Daoy (cell line): ENCODE results near the gene CNTNAP2. TPM values are rescaled to one million over a fixed set of nuclear protein-coding genes. Genes with fewer than 3 reads are reported as not detected.
"Not testable (repeated sequence)": the region's sequence is repeated elsewhere in the genome, so short reads cannot be mapped to it uniquely, and the experiment has no call there.

Source experiments
- DNase-seq: peaks from one replicate; pipeline ENCODE4 v3.0.0-alpha.2; 2015; ENCODE audit warnings: low read depth
- total RNA-seq: library from RNA; depleted of rRNA; stranded (reverse); fragments of >200 nt; shearing (Covaris generic); gene quantifications from 2 replicates; pipeline ENCODE4 v1.2.3, GENCODE V29; 2014

The CNTNAP2 gene
- total RNA-seq, 1 experiment from 2014 or later = 6.4 TPM

GRCh38 chr7:146146831-146147486 is 30.4 kb downstream of the CNTNAP2 start:
- DNase-seq = no peak

DNA sequence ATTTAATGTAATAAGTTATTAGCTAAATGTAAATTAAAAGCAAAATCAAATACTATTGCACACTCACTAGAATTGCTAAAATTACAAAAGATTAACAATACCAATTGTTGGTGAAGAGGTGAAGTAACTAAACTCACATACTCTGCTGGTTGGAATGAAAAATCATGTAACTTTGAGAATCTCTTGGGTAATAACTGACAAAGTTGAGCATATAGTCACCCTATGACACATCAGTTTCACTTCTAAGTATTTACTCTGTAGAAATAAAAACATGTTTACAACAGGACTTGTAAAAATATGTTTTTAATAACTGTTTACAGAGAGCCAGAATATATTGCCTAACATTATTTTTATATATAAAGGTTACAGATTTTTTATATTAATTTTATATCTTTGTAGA is 33.6 kb downstream of the CNTNAP2 start:
- no peak for DNase-seq

DNA sequence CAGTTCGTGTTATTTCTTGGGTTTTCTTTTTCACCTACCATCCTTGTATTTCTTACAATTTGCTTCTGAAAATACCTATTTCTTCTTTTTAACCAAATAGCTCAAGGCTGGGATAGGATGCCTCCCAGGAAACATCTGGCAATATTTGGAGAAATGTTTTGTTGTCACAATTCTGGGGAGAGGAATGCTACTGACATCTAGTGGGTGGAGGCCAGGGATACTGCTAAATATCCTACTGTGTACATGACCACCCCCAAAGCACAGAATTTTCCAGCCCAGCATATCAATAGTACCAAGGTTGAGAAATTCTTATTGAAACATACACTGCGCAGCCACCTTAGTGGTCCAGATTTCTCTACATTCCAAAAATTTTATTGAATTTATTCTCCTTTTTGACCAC is 55.5 kb downstream of the CNTNAP2 start:
- no peak for DNase-seq

DNA sequence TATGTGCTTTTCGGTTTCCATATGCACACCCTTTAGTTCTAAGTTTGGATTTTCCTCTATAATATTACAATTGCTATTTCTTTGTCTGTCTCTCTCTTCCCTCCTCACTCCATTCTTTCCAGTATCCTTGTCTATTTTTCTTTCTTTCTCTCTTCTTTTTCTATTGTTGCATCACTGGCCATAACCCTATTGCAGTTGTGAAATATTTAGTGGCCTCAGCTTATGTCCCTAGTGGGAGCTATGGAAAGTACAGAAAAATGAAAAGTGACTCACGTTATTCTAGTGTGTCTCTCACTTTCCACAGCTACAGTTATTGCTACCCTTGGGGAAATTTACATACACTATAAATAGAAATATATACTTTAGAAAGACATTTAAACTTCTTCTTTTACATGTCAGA is 59.1 kb downstream of the CNTNAP2 start:
- no peak for DNase-seq

GRCh38 chr7:146176860-146177259 is 60.3 kb downstream of the CNTNAP2 start:
- DNase-seq = no peak

DNA sequence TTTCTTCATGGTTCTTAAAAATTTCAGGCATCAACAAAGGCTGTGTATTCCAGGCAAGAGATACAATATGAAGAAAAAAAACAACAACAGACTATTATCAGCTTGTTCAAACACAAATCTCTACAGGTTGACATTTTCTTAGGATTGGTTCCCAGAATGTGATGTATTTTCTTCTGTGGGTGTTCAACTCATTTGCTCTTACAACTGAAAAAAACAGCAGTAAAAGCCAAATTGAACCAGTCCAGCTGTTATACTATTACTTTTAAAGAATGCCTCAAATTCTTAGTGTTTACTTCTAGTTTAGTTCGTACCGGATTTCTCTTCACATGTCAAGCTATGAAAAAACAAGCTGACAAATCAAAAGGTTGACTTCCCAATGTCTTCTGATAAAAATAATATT is 60.7 kb downstream of the CNTNAP2 start:
- no peak for DNase-seq

DNA sequence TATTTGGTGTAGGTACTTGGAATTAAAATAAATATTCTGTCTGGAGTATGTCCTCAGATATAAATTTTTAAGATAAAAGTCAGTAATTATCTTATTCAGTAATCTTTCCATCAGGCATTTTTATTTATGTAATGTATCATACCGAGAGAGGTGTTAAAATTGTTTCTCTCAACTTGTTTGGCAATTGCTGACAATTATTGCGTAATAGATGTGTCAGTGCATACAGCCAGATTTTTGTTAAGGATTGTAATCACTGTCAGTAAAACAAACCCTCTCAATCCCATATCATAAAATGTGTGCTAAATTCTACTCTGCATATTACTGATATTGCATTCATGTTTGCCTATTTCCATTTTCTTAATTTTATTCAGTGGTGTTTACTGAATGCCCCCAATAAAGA is 69.2 kb downstream of the CNTNAP2 start:
- no peak for DNase-seq

- not testable (repeated sequence) for DNase-seq
Measured at GRCh38 chr7:146191428-146191827, 74.8 kb downstream of the CNTNAP2 start.

- DNase-seq = no peak
Measured at GRCh38 chr7:146201945-146202344, 85.3 kb downstream of the CNTNAP2 start.

GRCh38 chr7:146206270-146206669 is 89.7 kb downstream of the CNTNAP2 start:
- DNase-seq = no peak

GRCh38 chr7:146208492-146208891 is 91.9 kb downstream of the CNTNAP2 start:
- no peak for DNase-seq

GRCh38 chr7:146214842-146215241 is 98.2 kb downstream of the CNTNAP2 start:
- DNase-seq = no peak

DNA sequence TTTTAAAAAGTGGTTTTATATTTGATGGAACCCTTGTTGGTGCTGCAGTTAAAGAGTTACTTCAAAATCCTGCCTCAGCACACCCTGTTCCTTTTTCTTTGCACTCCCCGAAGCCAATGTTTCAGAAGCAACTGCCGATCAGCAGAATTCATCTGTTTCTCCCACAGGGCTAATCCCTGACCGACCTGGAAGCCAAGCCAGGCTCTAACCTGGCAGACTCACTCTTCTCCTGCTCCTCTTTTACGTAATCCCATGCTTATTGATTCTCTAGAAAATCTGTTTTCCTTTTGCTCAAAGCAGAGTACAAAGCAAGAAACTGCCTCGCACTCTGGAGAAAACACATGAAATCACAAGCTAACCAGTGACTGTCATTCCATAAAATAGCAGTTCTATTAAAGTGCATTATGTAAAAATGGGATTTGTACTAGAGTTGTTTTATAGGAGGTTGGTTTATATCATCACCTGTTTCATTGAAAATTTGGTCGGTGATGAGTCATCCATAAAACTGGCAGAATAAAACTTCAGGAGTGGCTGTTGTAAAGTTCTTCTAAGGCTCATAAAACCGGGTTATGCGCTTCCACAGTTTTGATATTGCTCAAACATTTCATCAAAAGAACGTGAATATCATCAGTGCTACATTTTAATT is 99.9 kb downstream of the CNTNAP2 start:
- no peak for DNase-seq

- DNase-seq = no peak
Measured at GRCh38 chr7:146223851-146224250, 107.2 kb downstream of the CNTNAP2 start.

- no peak for DNase-seq
Measured at GRCh38 chr7:146232604-146233003, 116.0 kb downstream of the CNTNAP2 start.

- no peak for DNase-seq
Measured at GRCh38 chr7:146235195-146235594, 118.6 kb downstream of the CNTNAP2 start.

GRCh38 chr7:146242661-146243060 is 126.1 kb downstream of the CNTNAP2 start:
- no peak for DNase-seq

- DNase-seq = not testable (repeated sequence)
Measured at GRCh38 chr7:146247991-146248390, 131.4 kb downstream of the CNTNAP2 start.

GRCh38 chr7:146248744-146249143 is 132.1 kb downstream of the CNTNAP2 start:
- not testable (repeated sequence) for DNase-seq

DNA sequence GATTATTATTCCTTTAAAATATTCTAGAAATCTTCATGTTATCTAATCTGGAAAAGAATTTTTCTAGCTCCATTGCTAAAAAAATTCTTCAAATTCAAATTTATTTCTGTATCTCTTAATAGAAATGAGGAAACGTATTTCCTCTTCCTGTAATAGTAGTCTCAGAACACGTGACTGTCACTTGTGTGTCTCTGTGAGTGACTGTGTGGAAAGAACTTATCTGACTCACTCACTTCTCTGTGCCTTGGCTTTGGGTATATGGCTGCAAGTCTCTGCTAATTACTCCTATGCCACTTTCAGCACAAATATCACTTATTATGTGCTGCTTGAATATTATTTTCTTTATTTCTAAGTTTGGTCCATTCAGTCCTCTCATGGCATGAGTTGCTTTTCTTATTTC is 132.7 kb downstream of the CNTNAP2 start:
- DNase-seq = no peak

- DNase-seq = no peak
Measured at GRCh38 chr7:146255609-146256008, 139.0 kb downstream of the CNTNAP2 start.

DNA sequence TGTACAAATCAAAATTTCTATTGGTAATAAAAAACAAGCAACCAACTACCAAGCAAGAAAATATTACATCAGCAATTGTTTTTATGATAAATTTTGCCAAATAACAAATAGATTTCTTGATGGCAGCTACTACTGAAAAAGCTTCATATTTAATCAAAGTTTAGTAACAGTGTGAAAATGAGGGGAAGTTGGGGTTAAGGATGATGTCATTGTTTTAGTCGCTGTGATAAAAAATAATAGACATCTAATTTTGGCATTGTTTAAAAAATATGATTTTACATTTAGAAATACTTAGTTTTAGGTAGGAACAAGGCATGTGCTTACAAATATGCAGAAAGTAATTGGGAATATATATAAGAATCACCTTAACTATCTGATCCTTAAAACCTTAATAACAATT is 145.9 kb downstream of the CNTNAP2 start:
- DNase-seq = no peak

DNA sequence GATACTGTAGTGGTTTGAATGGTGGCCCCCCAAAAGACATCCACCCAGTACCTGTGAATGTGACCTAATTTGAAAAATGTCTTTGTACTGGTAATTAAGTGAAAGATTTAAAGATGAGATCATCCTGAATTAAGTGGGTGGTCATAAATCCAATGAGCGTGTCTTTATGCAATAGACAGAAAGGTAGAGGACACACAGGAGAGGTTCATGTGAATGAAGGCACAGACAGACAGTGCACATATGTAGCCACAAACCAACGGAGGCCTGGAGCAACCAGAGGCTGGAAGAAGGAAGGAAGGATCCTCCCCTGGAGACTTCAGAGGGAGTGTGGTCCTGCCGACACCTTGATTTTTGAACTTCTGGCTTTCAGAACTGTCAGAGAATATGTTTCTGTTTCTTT is 160.3 kb downstream of the CNTNAP2 start:
- no peak for DNase-seq

DNA sequence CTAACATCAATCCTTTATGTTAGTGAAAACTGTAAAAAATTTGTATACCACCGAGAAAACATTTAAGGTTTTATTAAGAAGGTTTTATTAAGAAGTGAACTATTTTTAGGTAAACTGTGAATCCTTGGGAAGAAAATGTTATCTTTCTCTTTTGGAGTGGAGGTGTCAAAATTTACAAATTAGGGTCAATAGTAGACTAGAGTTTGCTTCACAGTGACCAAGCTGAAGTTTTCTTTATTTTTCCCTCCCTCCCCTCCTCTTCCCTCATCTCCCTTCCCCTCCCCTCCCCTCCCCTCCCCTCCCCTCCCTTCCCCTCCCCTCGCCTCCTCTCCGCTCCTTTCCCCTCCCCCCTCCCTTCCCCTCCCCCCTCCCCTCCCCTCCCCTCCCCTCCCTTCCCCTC is 168.8 kb downstream of the CNTNAP2 start:
- no peak for DNase-seq
